ENCODE data around the gene MAPK8.

MAPK8 gene

GRCh38 chr10:48464871-48465736 is 158.6 kb downstream of the MAPK8 start:
- DNase-seq = no peak

DNA sequence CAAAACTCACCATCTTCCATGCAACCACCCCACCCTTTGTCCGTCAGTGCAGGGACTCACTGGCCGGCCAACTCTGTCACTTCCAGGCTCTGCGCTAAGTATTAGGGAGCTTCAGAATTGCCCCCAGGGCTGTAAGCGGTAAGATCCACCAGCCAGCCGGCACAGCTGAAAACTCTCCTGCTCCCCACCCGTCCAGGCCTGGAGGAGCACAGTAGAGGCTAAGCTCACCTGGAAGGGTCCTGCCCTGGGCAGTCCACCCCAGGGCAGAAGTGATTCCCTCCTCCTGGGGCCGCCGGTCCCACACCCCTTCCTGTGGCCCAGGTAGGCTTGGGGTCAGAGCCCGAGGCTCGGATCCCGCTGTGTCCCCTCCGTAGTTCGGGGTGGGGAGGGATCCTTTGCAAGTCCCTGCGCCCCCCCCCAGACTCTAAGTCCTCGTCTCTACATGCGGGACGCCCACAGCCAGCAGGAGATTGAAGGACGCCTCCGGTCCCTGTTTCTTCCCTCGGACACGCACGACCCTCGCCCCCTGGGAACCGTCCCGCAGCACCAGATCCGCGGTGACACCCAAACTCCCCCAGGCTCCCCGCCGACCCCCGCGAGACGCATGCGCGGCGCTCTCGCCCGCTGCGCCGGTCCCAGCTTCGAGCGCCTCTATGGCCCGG is 159.5 kb downstream of the MAPK8 start:
- no peak for DNase-seq

- DNase-seq = no peak
Observed at GRCh38 chr10:48466611-48467240, 160.2 kb downstream of the MAPK8 start.

- DNase-seq = no peak
Observed at GRCh38 chr10:48467669-48468068, 161.2 kb downstream of the MAPK8 start.

DNA sequence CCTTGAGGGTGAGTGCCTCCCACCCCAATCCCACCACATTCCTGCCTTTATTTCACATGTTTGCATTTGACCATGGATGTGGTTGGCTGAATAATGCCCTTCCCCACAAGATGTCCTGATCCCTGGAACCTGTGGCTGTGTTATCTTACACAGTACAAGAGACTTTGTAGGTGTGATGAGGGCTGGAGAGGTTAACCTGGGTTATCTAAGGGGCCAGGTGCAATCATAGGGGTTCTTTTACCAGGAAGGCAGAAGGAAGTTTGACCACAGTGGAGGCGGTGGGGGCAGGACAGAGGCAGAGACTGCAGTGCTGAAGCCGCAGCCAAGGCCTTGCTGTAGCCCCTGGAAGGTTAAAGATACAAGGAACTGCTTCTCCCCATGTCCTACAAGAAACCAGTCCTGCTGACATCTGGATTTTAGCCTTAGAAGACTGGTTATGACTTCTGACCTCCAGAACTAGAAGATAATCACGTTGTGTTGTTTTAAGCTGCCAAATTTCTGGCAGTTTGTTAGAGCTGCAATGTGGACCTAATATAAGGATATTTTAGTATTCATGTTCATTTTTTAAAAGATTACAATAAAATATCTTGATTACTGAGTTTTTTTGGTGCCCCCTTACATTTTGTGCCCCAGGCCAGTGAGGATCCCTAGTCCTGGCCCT is 161.8 kb downstream of the MAPK8 start:
- no peak for DNase-seq

- DNase-seq = no peak
Observed at GRCh38 chr10:48468866-48469511, 162.5 kb downstream of the MAPK8 start.

DNA sequence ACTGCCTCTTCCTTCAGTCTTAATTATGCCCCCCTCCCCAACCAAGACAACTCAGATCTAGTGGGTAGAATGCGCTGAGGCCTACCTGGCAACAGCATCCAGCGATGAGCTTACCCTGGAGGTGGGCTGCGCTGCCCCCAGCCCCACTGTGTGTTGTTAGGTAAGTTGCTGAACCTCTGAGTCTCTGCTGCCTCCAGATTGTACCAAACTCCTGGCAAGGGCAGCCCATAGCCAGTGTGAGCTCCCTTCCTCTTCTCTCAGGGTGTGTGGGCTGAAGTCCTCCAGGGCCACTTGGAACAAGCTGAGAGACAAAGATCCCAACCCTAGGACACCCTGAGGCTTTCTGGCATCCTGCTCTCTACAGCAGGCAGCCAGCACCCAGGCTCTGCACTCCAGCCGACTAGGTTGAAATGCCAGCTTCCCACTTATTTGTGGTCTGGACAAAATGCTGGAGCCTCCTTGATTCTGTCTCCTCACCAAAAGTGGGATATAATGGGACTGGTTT is 163.1 kb downstream of the MAPK8 start:
- no peak for DNase-seq

DNA sequence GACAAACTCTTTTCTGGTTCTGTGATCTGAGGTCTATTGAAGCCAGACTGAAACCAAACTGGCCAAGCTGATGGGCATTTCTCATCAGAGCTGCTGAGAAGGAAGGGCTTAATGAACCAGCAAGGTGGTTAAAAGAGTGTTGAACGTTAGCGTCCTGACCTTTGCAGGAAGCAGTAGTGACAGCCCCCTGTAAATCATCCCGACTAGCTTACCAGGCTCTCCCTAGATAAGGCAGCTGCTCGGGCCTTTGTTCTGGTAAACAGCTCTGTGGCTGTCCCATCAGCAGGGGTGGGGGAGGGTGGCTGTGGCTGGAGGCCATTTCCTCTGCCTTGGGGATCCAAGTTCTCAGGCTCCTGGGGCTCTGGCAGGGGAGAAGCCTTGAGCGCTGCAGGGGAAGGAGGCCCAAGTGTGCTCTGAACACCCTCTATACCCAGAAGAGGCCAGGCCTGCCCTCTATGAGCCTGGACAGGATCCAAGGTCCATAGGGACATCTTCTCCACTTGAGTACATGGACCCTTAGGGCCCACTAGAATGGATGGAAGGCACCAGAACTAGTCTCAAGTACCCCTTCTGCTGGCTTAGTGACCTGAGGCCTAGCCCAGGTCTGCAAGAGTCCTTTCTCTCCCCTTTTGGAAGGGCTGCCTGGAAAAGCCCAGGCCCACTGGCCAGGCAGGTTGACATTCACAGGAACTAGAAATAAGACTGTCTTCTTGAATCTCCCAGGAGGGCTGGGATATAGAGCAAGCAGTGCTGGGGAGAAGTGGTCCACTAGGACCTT is 163.8 kb downstream of the MAPK8 start:
- DNase-seq = no peak

DNA sequence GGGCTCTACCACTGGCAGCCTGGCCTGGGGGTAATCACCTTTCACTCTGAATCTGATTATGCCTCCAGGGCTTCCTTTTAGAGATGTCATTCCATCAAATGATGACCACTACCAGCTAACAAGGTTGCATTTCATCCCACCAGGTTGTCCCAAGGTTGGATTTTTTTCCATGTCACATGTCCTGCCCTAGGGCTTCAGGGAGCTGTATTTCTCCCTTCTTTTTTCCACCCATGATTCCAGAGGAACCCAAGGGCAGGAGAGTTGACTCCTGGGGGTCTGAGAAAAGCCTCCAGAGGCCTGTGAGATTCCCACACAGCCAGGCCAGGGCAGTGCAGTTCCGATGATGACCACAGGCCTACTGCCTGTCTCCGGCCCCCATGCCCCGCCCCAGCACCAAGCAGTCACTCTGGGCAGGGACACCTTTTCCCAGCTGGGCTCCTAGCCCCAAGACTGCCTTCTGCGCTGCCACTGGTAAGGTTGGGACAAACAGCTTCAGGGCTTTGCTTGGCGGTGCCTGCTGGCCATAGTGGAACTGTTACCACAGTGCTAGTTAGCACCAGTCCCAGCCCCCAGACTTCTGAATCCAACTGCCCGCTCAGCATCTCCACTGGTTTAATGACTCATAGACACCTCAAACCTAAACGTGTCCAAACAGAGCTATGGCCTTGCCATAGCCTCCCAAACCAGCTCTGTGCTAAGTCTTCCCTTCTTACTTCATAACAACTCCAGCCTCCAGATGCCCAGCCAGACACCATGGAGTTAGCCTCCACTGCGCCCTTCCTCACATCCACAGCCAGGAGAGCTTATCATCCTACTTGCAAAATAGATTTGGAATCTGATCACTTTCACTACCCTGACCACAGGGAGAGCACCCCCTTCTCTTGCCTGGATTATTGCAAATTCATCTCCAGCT is 164.7 kb downstream of the MAPK8 start:
- DNase-seq = no peak

- DNase-seq = no peak
Observed at GRCh38 chr10:48472501-48473069, 166.1 kb downstream of the MAPK8 start.

GRCh38 chr10:48473704-48474103 is 167.2 kb downstream of the MAPK8 start:
- no peak for DNase-seq

DNA sequence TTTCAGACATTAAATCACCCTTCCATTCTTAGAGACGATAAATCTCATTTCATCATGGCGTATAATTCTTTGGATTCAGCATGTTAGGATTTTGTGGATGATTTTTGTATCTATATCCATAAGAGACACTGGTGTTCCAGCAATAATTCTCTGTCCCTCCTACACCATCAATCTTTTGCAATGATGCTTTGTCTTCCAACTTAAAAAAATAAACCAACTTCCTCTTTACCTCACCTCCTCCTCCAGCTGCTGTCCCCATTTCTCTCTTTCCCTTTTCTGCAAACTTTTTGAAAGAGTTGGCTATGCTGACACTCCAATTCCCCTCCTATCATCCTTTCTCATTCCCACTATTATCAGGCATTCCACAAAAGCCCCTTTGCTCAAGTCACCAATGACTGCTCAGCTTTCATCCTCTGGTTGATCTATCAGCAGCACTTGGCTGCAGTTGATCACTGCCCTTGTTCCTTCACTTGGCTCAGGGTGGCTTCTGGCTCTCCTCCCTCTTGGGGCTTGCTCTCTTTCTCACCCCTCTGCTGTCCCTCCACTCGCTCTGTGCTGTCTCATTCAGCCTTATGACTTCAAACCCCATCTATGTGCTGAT is 168.4 kb downstream of the MAPK8 start:
- no peak for DNase-seq

- no peak for DNase-seq
Observed at GRCh38 chr10:48475943-48476278, 169.4 kb downstream of the MAPK8 start.

- no peak for DNase-seq
Observed at GRCh38 chr10:48476279-48476982, 170.0 kb downstream of the MAPK8 start.

DNA sequence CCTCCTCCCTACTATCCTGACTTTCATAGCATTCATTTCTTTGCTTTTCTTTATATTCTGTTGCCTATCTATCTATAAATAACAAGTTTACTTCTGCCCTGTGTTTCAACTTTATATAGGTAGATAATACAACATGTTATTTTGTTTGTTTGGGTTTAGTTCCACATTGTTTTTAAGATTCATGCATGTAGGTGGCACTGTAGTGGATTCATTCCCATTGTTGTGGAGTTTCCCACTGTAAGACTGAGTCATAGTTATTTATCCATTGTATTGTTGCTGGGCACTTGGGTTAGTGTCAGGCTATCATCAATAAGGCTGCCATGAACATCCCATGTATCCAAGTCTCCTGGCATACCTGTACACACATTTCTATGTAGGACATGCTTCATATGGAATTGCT is 170.7 kb downstream of the MAPK8 start:
- no peak for DNase-seq

DNA sequence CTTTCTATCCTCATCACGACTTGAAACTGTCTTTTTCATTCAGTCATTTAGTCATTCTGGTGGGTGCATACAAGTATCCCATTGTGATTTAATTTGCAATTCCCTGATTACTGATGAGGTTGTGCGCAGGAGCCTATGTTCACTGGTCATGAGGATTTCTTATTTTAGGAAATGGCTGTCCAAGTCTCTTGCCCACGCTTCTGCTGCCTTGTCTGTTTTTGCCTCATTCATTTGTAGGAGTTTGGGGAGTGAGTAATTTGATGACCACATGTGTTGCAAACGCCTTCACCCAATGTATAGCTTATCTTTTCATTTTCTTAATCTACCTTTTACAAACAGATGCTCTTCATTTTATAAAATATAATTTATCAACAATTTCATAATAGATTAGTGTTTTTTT is 171.1 kb downstream of the MAPK8 start:
- DNase-seq = no peak

GRCh38 chr10:48478469-48478868 is 172.0 kb downstream of the MAPK8 start:
- DNase-seq = no peak

DNA sequence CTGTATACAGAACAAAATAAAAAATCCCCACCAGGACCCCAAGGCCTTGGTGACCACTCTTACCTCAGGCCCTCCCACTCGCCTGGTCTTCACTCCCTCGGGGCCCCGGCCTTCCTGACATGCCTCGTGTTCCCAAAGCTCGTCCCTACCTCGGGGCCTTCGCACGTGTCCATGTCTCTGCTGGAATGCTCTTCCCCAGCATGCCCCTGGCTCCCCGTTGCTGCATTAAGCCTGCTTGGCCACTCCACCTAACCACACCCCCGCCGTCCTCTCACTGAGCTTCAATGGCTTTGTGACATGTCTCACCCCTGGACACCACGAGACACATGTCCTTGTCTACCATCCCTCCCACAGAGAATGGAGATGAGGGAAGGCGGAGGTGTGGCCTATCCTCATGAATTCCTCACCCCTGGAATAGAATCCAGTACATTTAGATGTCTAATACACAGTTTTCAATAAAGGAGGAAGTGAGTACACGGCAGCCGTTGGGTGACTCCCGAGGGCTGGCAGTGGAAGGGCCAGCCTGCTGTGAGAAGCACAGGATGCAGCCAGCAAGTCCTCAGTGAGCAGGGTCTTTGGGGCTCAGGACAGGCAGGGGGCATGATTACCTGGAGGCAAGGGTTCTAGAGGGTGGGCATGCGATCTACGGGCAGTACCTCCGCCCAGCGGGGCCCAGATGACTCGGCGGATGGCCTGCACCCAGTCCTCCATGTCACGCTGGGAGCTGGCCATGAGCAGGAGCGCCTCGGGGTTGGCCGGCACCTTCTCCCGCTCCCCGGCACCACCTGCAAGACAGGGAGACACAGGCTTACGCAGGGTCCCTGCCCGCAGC is 172.7 kb downstream of the MAPK8 start:
- DNase-seq = no peak

All from activated CD4-positive, alpha-beta T cell treated with anti-CD3 and anti-CD28 coated beads, Interleukin-2, amount 50 U/mL, for 1 hour (primary cell).